Lower lobe of right lung (tissue), 2 donors: ENCODE data around the gene FAM181B. TPM values are rescaled to one million over a fixed set of nuclear protein-coding genes. Genes with fewer than 3 reads are reported as not detected.
A peak's percentile ranks its signal among the peaks of the same experiment; 100 is the strongest.

Experiments
- ATAC-seq, 2 donors: fragments of 200-7000 bp; cut with Tn5 transposase; one replicate each; pipeline ENCODE4 v1.9.1; 2020 to 2022; ENCODE audit warnings: mild to moderate bottlenecking in 2 of 2, moderate library complexity in 2 of 2
- DNase-seq: peaks from one replicate; pipeline ENCODE4 v3.0.0-alpha.2; 2020
- H3K27ac ChIP-seq: fragments of 200-600 bp; one replicate; pipeline ENCODE4 v1.8.0; 2022
- H3K27me3 ChIP-seq: fragments of 200-600 bp; one replicate; pipeline ENCODE4 v1.8.0; 2022; ENCODE audit warnings: low read depth
- H3K36me3 ChIP-seq: fragments of 200-600 bp; one replicate; pipeline ENCODE4 v1.8.0; 2022; ENCODE audit warnings: mild to moderate bottlenecking
- H3K4me1 ChIP-seq: fragments of 200-600 bp; one replicate; pipeline ENCODE4 v1.8.0; 2022
- H3K4me3 ChIP-seq: fragments of 200-600 bp; one replicate; pipeline ENCODE4 v1.8.0; 2022; ENCODE audit warnings: mild to moderate bottlenecking
- H3K9me3 ChIP-seq: fragments of 200-600 bp; one replicate; pipeline ENCODE4 v1.8.0; 2022
- CTCF ChIP-seq: fragments of 200-600 bp; IDR thresholded peaks from one replicate; pipeline ENCODE4 v1.8.0; 2022; ENCODE audit warnings: antibody characterized with exemption, mild to moderate bottlenecking
- intact Hi-C: fragments of 100-400 bp; cut with DNase I; formaldehyde crosslinking; loops from one replicate; pipeline ENCODE4 v1.11.0; 2022
- total RNA-seq: library from RNA; stranded (reverse); fragmentation: NEBNext Ultra II Directional; extraction: Animal tissue kit (Norgen Biotek cat#: 25700); gene quantifications from one replicate; pipeline ENCODE4 v1.2.1, GENCODE V29; 2021
- donor health status: DM: no; HTN: yes; CAD: no; lungs with severe emphysema.

FAM181B gene
- total RNA-seq, 1 donor from 2014 or later, result 0.09 TPM

- H3K27me3 ChIP-seq, result peaks cover 10% of the 10 kb centered on the region
- H3K36me3 ChIP-seq, result no peaks in the 10 kb centered on the region
- H3K9me3 ChIP-seq, result no peaks in the 10 kb centered on the region
- TF ChIP-seq CTCF, result peak; percentile 54
- no peak overlapping the region for H3K4me3 ChIP-seq
- DNase-seq (no peak), ATAC-seq (peak; percentile 72 to 75)
- H3K27ac ChIP-seq, result no peak overlapping the region
- intact Hi-C loops, result no loop called here
- H3K4me1 ChIP-seq, result no peaks in the 10 kb centered on the region
These were observed 51.5 kb downstream of the FAM181B start for GRCh38 chr11:82682003-82682751.

GRCh38 chr11:82680252-82680651 is 53.4 kb downstream of the FAM181B start:
- Histone ChIP-seq H3K27ac (no peak overlapping the region), H3K27me3 (peaks cover 10% of the 10 kb centered on the region), H3K4me1 (no peaks in the 10 kb centered on the region), H3K9me3 (no peaks in the 10 kb centered on the region), H3K4me3 (no peak overlapping the region), H3K36me3 (no peaks in the 10 kb centered on the region)
- ATAC-seq (no peak), DNase-seq (no peak)
- intact Hi-C loops, result no loop called here
- TF ChIP-seq CTCF, result no peak

Other genes starting within 250 kb of the FAM181B start
- gene PRCP, start 166.6 kb upstream of the FAM181B start, total RNA-seq, result 67.9 TPM
- gene DDIAS, start 167.9 kb upstream of the FAM181B start, total RNA-seq, result 13.3 TPM